Measurements from ENCODE around the gene ZXDC.

The ZXDC gene

GRCh38 chr3:126450219-126450618, 25.5 kb downstream of the ZXDC start:
- DNase-seq = no peak

GRCh38 chr3:126449621-126450051, 26.1 kb downstream of the ZXDC start:
- no peak for DNase-seq

DNA sequence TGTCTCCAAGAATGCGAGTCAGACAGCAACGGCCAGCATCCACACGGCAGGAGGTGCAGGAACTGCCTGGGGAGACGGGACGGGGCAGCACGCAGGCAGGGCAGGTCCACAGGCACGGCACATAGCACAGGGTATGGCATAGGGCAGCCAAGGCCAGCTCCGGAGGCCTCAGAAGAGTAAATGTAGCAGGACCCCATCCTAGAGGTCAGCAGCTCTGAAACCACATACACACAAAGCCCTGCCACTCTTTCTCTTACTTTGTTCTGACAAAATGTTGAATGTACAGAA, 26.9 kb downstream of the ZXDC start:
- DNase-seq = no peak

DNA sequence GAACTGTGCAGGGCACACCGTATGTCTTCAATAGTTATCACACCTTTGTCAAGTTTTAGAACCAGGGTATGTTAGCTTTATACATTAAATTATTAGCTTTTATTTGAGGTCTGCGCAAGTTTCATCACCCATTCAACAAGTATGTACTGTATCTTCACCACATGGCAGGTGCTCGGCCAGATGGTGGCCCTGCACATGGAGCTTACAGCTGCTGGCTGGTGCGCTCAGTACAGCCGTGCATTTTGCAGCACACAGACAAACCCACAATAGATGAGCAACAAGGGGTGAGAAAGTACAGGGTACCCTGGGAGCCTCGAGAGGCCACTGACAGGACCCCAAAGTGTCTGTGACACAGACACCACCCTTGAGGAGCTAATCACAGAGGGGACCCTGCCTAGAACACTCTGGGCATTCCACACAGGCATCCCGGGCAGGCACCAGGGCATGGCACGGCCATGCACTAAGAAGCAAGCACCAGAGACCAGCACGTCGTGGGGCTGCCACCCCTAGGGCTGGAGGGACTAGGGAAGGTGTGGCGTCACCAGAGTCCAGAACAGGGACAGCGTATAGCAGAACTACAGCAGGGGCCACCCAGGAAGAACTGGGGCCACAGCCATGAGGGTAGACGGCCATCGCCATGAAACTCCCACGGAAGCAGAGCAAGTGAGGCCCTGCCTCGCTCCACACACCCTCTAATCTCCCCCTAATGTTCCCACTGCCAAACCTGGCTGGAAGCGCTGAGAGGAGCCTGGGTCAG, 27.4 kb downstream of the ZXDC start:
- peak in 1 of 2 experiments; percentile 9 for DNase-seq

DNA sequence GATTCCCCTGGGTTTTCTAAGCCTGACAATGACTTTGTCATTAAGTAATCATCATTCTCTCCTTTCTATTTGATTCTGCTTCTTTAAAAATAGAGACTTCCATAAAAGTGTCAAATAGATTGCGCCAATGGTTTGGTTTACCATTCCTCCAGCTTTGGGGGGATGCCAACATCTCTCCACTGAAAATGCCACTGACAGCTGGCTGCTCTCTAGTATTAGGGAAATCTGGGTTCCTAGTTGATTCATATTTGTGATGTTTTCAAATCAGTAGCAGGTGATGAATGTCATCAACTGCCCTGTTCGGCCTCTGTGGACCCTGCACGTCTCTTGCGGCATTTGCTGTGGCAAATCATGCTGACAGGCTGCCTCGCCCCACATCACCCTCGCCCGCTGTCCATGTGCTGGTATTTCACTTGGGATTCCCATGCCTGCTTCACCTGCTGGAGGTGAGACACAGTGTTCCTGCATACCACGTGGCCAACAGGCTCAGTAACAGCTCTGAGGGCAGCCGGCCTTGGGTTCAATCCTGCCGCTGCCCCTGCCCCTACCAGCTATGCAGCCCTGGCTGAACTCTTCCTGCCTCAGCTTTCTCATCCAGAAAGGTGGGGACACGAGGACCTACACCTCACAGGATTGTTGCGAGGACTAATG, 28.1 kb downstream of the ZXDC start:
- DNase-seq = peak in 1 of 2 experiments; percentile 15

- DNase-seq = peak in 1 of 2 experiments; percentile 8
Measured at GRCh38 chr3:126446791-126447190, 28.9 kb downstream of the ZXDC start.

DNA sequence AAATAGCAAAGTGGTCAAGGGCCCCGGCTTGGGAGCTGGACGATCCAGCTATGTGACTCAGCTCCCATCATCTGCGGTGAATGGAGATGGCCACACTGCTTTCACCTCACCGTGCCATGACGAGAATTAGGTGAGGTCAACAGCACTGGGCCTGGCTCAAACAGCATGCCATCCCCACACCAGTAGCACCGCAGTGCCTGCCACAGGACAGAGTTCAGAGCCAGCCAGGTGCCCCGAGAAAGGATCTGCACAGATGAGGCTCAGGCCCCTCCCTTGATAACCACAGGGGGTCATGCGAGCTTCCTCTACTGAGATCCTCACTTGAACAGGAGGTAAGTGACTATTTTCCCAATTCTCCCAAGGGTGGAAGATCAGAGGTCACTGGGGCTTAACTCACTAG, 29.4 kb downstream of the ZXDC start:
- no peak for DNase-seq

DNA sequence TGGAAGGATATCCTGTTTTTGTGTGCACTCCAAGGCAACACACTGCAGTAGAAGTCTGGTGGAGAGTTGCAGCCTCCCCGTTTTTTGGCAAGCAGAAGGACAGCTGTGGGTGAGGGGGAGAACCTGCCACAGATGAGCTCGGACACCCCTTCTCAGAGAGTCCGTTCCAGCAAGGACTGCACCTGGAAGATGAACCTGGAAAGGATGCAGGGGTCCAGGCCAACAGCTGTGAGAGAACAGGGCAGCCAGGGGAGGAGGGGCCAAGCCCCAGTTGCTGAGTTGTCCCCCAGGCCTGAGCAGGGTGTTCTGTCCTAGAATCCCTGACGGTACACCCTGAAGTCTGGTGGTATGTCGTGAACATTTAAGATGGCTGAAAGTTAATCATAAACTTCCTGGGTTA, 30.2 kb downstream of the ZXDC start:
- DNase-seq = no peak

GRCh38 chr3:126442856-126443242, 32.8 kb downstream of the ZXDC start:
- peak in 1 of 2 experiments; percentile 5 for DNase-seq

GRCh38 chr3:126442094-126442855, 33.4 kb downstream of the ZXDC start:
- peak in 1 of 2 experiments; percentile 7 for DNase-seq

GRCh38 chr3:126441256-126441880, 34.3 kb downstream of the ZXDC start:
- peak in 1 of 2 experiments; percentile 11 for DNase-seq

DNA sequence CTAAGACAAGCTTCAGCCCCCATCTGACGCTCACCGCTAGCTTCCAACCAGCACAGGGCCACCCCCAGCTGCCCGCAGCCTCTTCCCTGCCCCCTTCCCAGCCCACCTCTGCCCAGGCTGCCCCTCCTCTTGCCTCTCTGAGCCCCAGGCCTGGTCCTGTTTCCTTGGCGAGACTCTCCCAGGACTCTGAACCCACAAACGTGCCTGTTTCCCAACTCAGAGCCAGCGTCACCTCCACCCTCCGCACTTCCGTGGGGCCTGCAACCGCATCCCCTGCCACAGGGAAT, 35.0 kb downstream of the ZXDC start:
- DNase-seq = peak in 1 of 2 experiments; percentile 11

- DNase-seq = peak in 1 of 2 experiments; percentile 6
Measured at GRCh38 chr3:126439968-126440708, 35.6 kb downstream of the ZXDC start.

DNA sequence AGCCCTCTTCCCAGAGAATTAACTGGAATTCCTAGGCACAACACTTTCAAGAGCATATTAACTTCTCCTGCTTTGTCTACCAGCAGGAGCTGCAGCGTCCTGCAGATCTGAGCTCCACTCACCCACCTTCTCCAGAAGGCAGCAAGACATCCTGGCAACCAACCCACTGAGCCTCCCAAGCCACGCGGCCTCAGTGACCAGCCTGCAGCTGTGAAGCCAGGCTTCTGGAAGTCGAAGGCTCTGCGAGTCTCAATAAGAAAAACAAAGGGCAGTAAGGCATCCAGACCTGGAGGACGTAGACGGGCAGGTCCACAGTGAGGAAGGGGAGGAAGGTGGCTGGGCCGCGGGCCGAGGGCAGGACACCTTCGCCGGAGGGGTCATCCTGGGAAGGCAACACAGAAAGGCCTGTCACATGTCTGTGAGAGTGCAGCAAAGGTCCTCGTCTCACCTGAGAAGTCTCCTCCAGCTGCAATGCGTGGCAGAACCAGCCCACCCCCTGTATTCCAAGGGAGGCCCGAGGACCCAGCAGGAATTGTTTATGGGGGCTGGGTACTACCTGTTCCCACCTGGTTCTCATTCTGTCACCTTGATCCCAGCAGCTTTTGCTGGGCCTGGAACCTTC, 36.2 kb downstream of the ZXDC start:
- DNase-seq = peak in 1 of 2 experiments; percentile 6

DNA sequence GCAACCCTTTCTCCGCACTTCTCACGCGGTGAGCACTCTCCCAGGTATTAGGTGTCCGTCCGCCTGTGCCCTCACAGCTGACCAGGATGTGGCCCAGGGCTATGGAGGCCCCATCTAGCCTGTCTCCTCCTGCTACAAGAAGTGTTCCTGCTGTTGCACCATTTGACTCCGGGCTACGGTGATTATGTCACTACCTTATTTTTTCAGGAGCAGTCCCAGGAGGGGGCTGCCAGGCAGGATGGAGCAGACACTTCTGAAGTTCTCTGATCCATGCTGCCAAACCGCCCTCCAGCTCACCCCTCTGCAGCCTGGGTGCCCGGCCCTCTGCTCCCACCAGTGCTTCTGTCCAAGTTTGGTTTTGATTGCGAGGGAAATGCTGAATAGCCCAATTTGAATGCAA, 36.9 kb downstream of the ZXDC start:
- peak in 1 of 2 experiments; percentile 7 for DNase-seq

GRCh38 chr3:126438186-126438585, 37.5 kb downstream of the ZXDC start:
- DNase-seq = no peak

GRCh38 chr3:126436826-126437717, 38.6 kb downstream of the ZXDC start:
- peak in 1 of 2 experiments; percentile 2 for DNase-seq

- DNase-seq = peak; percentile 10
Measured at GRCh38 chr3:126435456-126436315, 40.0 kb downstream of the ZXDC start.

DNA sequence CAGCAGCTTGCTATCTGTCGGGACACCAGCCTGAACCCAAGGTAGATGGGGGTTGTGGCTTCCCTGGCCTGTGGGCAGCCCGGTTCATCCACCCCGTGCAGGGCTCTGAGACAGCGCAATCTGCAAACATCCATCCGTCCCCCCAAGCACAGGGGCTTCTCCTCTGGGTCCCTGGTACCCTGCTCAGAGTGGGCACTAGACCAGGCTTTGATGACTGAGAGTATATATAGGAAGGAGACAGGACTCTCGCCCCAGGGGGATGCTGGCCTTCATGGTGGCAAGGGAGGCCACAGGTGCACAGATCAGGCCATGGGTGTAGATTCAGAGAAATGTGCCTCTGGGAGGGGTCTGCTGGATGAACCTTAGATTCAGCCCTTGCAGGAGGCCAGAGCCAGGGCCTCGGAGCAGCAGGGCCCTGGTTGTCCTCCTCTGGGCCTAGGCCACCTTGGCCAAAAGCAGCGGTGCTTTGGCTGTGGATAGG, 40.7 kb downstream of the ZXDC start:
- DNase-seq = peak; percentile 0 to 11

DNA sequence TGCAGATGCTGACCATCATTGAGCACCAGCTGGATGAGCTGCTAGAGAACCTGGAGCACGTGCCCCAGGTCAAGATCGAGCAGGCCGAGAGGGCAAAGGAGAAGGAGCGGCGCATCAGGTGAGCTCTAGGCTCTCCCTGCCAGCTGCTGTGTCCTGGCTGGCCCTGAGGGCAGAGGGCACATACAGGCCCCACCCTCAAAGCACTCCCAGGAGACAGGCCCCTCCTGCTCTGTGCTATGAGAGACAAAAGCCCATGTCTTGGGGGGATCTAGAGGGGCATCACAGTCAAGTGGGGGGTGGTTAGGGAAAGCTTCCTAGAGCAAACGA, 41.5 kb downstream of the ZXDC start:
- peak in 1 of 2 experiments; percentile 7 for DNase-seq
